PC-9 (cell line): Measurements from ENCODE around the gene NSL1. TPM values are rescaled to one million over a fixed set of nuclear protein-coding genes. Genes with fewer than 3 reads are reported as not detected.

Experiments
- BruUV-seq: library from RNA; stranded (reverse); fragments of 400-500 nt; replicated peaks from 2 replicates; lab custom pipeline; 2021; lab: Mats Ljungman, UMichigan
- CTCF ChIA-PET: fragments of 300-600 bp; sonication (Branson Sonifier 250); formaldehyde crosslinking; loops from one replicate; lab custom pipeline; 2022; ENCODE audit warnings: antibody characterized with exemption; lab: Charles Lee
- POLR2A ChIA-PET: fragments of 300-600 bp; sonication (Branson Sonifier 250); formaldehyde crosslinking; loops from one replicate; lab custom pipeline; 2022; ENCODE audit warnings: antibody characterized with exemption; ENCODE audit not compliant: unreplicated experiment; lab: Charles Lee
- DNase-seq, 2 experiments: peaks; one replicate each; pipeline versions ENCODE4 v3.0.0 to v3.0.0-alpha.2; 2015 to 2022; ENCODE audit warnings: mixed read lengths in 1 of 2
- H2AFZ ChIP-seq: fragments of 200-600 bp; sonication (generic); 2 replicates; pipeline ENCODE4 v1.8.1; 2017; ENCODE audit warnings: antibody characterized with exemption
- H3F3A ChIP-seq: fragments of 200-600 bp; sonication (generic); 2 replicates; pipeline ENCODE4 v1.8.1; 2017; ENCODE audit warnings: antibody characterized with exemption, mild to moderate bottlenecking, low read depth; ENCODE audit not compliant: insufficient read depth
- H3K27ac ChIP-seq: fragments of 200-600 bp; sonication (generic); 2 replicates; pipeline ENCODE4 v1.6.1; 2016; ENCODE audit warnings: mixed run types
- H3K27me3 ChIP-seq: fragments of 200-600 bp; sonication (generic); 2 replicates; pipeline ENCODE4 v1.6.1; 2016; ENCODE audit warnings: low read depth, mixed run types; ENCODE audit not compliant: insufficient read depth
- H3K36me3 ChIP-seq: fragments of 200-600 bp; sonication (generic); 2 replicates; pipeline ENCODE4 v1.6.1; 2016; ENCODE audit warnings: low read depth, mixed run types
- H3K4me1 ChIP-seq: fragments of 200-600 bp; sonication (generic); replicated peaks from 2 replicates; pipeline ENCODE4 v1.6.1; 2016; ENCODE audit warnings: mixed run types; ENCODE audit not compliant: insufficient read depth
- H3K4me2 ChIP-seq: fragments of 200-600 bp; sonication (generic); 2 replicates; pipeline ENCODE4 v1.6.1; 2017; ENCODE audit warnings: mixed run types
- H3K4me3 ChIP-seq: fragments of 200-600 bp; sonication (generic); 2 replicates; pipeline ENCODE4 v1.6.1; 2016; ENCODE audit warnings: mixed run types
- H3K79me2 ChIP-seq: fragments of 200-600 bp; sonication (generic); 2 replicates; pipeline ENCODE4 v1.6.1; 2017; ENCODE audit warnings: low read depth, mixed run types
- H3K9me2 ChIP-seq: fragments of 200-600 bp; sonication (generic); 2 replicates; pipeline ENCODE4 v1.8.1; 2017; ENCODE audit warnings: mild to moderate bottlenecking; ENCODE audit not compliant: insufficient read depth
- H3K9me3 ChIP-seq: fragments of 200-600 bp; sonication (generic); 2 replicates; pipeline ENCODE4 v1.8.1; 2016; ENCODE audit warnings: low read depth; ENCODE audit not compliant: insufficient read depth
- H4K20me1 ChIP-seq: fragments of 200-600 bp; sonication (generic); 2 replicates; pipeline ENCODE4 v1.8.1; 2017; ENCODE audit not compliant: insufficient read depth
- EZH2 ChIP-seq: fragments of 200-600 bp; sonication (generic); IDR thresholded peaks from 2 replicates; pipeline ENCODE4 v1.8.0; 2017; ENCODE audit warnings: antibody characterized with exemption, low read depth
- intact Hi-C: fragments of 100-400 bp; cut with micrococcal nuclease; formaldehyde crosslinking; loops from one replicate; pipeline ENCODE4 v1.10.0; 2022; ENCODE audit not compliant: unreplicated experiment
- total RNA-seq: library from RNA; stranded (reverse); gene quantifications from 2 replicates; pipeline ENCODE4 v1.2.3, GENCODE V29; 2021
- TF ChIP-seq, protein P1 (sequence below): fragments of 200-600 bp; sonication (generic); conservative IDR thresholded peaks from 2 replicates; pipeline ENCODE4 v1.6.1; 2017; ENCODE audit warnings: mixed run types, antibody characterized with exemption, mild to moderate bottlenecking, moderate library complexity

NSL1 gene
- total RNA-seq, 1 experiment from 2014 or later: 32.4 TPM

DNA sequence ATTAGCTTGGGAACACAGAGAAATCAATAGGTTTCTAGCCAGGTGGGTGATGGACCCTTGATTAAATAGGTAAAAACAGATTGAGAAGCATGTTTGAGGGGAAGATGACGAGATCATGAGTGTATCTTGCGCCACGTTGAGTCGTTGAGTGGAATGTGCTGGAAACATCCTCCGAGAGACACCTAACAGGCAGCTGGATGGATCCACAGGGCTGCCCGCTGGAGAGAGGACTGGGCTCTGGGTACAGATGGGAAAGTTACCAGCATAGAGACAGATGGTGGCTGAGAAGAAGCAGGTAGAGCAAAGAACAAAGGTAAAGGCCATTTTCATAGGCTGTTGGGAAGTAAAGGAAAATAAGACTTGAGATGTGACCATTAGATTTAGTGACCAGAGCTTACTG, 107.5 kb downstream of the NSL1 start:
- Histone ChIP-seq H3K27me3 (peaks cover 30% of the 10 kb centered on the region), H3K4me1 (no peaks in the 10 kb centered on the region), H3K36me3 (no peaks in the 10 kb centered on the region), H3K79me2 (no peaks in the 10 kb centered on the region), H2AFZ (no peak overlapping the region), H3K27ac (no peak overlapping the region), H3F3A (no peaks in the 10 kb centered on the region), H3K4me3 (no peak overlapping the region), H3K4me2 (no peak overlapping the region), H3K9me2 (no peaks in the 10 kb centered on the region), H4K20me1 (no peaks in the 10 kb centered on the region), H3K9me3 (no peaks in the 10 kb centered on the region)
- DNase-seq: no peak
- TF ChIP-seq, protein P1, sequence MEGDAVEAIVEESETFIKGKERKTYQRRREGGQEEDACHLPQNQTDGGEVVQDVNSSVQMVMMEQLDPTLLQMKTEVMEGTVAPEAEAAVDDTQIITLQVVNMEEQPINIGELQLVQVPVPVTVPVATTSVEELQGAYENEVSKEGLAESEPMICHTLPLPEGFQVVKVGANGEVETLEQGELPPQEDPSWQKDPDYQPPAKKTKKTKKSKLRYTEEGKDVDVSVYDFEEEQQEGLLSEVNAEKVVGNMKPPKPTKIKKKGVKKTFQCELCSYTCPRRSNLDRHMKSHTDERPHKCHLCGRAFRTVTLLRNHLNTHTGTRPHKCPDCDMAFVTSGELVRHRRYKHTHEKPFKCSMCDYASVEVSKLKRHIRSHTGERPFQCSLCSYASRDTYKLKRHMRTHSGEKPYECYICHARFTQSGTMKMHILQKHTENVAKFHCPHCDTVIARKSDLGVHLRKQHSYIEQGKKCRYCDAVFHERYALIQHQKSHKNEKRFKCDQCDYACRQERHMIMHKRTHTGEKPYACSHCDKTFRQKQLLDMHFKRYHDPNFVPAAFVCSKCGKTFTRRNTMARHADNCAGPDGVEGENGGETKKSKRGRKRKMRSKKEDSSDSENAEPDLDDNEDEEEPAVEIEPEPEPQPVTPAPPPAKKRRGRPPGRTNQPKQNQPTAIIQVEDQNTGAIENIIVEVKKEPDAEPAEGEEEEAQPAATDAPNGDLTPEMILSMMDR: no peak
- no peak for TF ChIP-seq EZH2
- ChIA-PET POLR2A (no interaction called here), CTCF (no interaction called here)
- intact Hi-C loops: no loop called here
- no TSS peak for BruUV-seq

DNA sequence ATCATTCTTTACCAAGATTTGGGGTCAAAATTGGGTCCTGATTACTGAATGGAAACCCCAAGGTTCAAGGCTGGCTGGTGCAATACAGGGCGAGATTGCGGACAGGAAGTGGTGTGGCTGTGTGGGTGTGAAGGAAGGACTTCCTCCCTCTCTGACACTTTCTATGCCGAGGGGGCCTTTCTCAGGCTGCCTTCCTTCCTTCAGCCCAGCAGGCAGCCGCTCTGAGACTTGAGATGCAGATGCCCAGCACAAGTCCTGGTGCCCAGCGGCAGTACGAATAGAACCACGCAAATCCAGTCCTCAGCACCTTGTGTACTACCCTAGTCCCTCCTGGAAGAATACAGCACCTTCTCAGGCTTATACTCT, 108.2 kb downstream of the NSL1 start:
- BruUV-seq: no TSS peak
- Histone ChIP-seq H3K4me2 (no peak overlapping the region), H3K27me3 (peaks cover 23% of the 10 kb centered on the region), H3K27ac (no peak overlapping the region), H3K79me2 (no peaks in the 10 kb centered on the region), H3K36me3 (no peaks in the 10 kb centered on the region), H3K9me3 (no peaks in the 10 kb centered on the region), H3F3A (no peaks in the 10 kb centered on the region), H2AFZ (no peak overlapping the region), H3K4me3 (no peak overlapping the region), H3K9me2 (no peaks in the 10 kb centered on the region), H4K20me1 (no peaks in the 10 kb centered on the region), H3K4me1 (no peaks in the 10 kb centered on the region)
- CTCF ChIA-PET: no interaction called here
- no peak for TF ChIP-seq EZH2
- TF ChIP-seq, protein P1: no peak
- POLR2A ChIA-PET: no interaction called here
- no peak for DNase-seq
- intact Hi-C loops: no loop called here

DNA sequence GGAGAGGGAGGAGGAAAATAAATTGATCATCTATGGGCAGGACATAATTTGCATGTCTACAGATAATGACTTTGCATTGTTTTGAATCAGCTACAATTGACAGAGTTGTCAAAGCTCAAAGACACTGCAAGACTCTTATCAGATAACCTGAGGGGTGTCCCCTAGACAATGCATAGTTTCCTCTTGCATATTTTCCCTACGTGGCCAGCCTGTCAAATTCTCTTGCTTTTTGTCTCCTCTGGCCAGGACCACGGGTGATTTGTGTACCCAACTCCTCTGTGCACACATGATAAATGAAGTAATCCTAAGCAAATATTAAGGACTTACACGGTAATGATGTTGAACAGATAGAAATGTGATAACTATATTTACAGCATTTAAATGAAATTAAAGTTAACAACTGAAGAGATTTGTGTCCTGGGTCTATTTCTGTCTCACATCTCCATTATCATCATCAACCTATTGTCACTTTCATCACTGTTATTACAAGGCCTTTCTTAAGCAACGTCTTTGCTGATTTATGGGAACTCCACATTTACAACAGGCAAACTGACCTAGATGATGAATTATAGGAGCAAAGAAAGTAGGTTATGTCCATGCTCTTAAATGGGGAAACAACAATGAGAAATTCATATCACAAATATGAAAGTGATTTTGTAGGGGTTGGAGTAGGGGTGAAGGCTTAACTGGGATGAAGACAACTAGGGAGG, 110.7 kb downstream of the NSL1 start:
- Histone ChIP-seq H4K20me1 (no peaks in the 10 kb centered on the region), H3F3A (no peaks in the 10 kb centered on the region), H2AFZ (no peak overlapping the region), H3K79me2 (no peaks in the 10 kb centered on the region), H3K4me2 (no peak overlapping the region), H3K27ac (no peak overlapping the region), H3K4me1 (no peaks in the 10 kb centered on the region), H3K36me3 (no peaks in the 10 kb centered on the region), H3K9me3 (no peaks in the 10 kb centered on the region), H3K9me2 (no peaks in the 10 kb centered on the region), H3K27me3 (peaks cover 13% of the 10 kb centered on the region), H3K4me3 (no peak overlapping the region)
- no TSS peak for BruUV-seq
- ChIA-PET POLR2A (interaction anchor here (0.5 kb wide), 1 partner anchor 26 kb away, joined by 6 read pairs; no protein-coding TSS in a partner anchor), CTCF (no interaction called here)
- TF ChIP-seq EZH2: no peak
- TF ChIP-seq, protein P1: no peak
- intact Hi-C loops: no loop called here
- no peak for DNase-seq
